H9 (cell line): Measurements from ENCODE around the gene MEIOSIN. TPM values are rescaled to one million over a fixed set of nuclear protein-coding genes. Genes with fewer than 3 reads are reported as not detected.

ENCODE experiments used
- DNase-seq: peaks from one replicate; pipeline ENCODE4 v3.0.0-alpha.2; 2017
- H2AFZ ChIP-seq: one replicate; pipeline ENCODE4 v1.6.1; 2013; ENCODE audit warnings: mild to moderate bottlenecking, low read length, control low read depth, moderate library complexity
- H2AK5ac ChIP-seq: 2 replicates; pipeline ENCODE4 v1.6.1; 2013; ENCODE audit warnings: low read length, control low read depth, mixed read lengths; ENCODE audit not compliant: insufficient read length
- H2BK120ac ChIP-seq: one replicate; pipeline ENCODE4 v1.6.1; 2013; ENCODE audit warnings: low read depth, mild to moderate bottlenecking, low read length, control low read depth, inconsistent platforms; ENCODE audit not compliant: poor library complexity, severe bottlenecking
- H2BK12ac ChIP-seq: 2 replicates; pipeline ENCODE4 v1.6.1; 2013; ENCODE audit warnings: low read length, control low read depth, mixed read lengths, low read depth; ENCODE audit not compliant: insufficient read length
- H2BK15ac ChIP-seq: 2 replicates; pipeline ENCODE4 v1.6.1; 2013; ENCODE audit warnings: low read depth, low read length, control low read depth
- H2BK20ac ChIP-seq: one replicate; pipeline ENCODE4 v1.6.1; 2013; ENCODE audit warnings: low read depth, mild to moderate bottlenecking, low read length, control low read depth, inconsistent platforms; ENCODE audit not compliant: poor library complexity, severe bottlenecking
- H2BK5ac ChIP-seq: 2 replicates; pipeline ENCODE4 v1.6.1; 2013; ENCODE audit warnings: low read length, control low read depth, mixed read lengths; ENCODE audit not compliant: insufficient read length
- H3K14ac ChIP-seq: 2 replicates; pipeline ENCODE4 v1.6.1; 2013; ENCODE audit warnings: low read length, control low read depth; ENCODE audit not compliant: insufficient read depth
- H3K18ac ChIP-seq: 2 replicates; pipeline ENCODE4 v1.6.1; 2013; ENCODE audit warnings: low read depth, mild to moderate bottlenecking, mixed read lengths, low read length, control low read depth; ENCODE audit not compliant: insufficient read length
- H3K23ac ChIP-seq: 2 replicates; pipeline ENCODE4 v1.6.1; 2013; ENCODE audit warnings: low read length, control low read depth, mixed read lengths, low read depth; ENCODE audit not compliant: insufficient read length
- H3K23me2 ChIP-seq: 2 replicates; pipeline ENCODE4 v1.6.1; 2013; ENCODE audit warnings: low read depth, mild to moderate bottlenecking, mixed read lengths, low read length, control low read depth; ENCODE audit not compliant: insufficient read length, poor library complexity, severe bottlenecking
- H3K27ac ChIP-seq: 2 replicates; pipeline ENCODE4 v1.5.1; 2013; ENCODE audit warnings: low read length, control low read depth, mixed read lengths, low read depth; ENCODE audit not compliant: insufficient read length
- H3K27me3 ChIP-seq: 2 replicates; pipeline ENCODE4 v1.6.1; 2013; ENCODE audit warnings: low read length, control low read depth, inconsistent platforms; ENCODE audit not compliant: insufficient read depth
- H3K4ac ChIP-seq: 2 replicates; pipeline ENCODE4 v1.6.1; 2013; ENCODE audit warnings: low read depth, mild to moderate bottlenecking, control low read depth, inconsistent platforms, low read length, moderate library complexity
- H3K4me1 ChIP-seq: 2 replicates; pipeline ENCODE4 v1.6.1; 2013; ENCODE audit warnings: low read length, control low read depth, inconsistent platforms; ENCODE audit not compliant: insufficient read depth
- H3K4me2 ChIP-seq: 2 replicates; pipeline ENCODE4 v1.6.1; 2013; ENCODE audit warnings: low read length, control low read depth, mixed read lengths; ENCODE audit not compliant: insufficient read length, insufficient read depth
- H3K56ac ChIP-seq: 2 replicates; pipeline ENCODE4 v1.6.1; 2013; ENCODE audit warnings: low read depth, mild to moderate bottlenecking, mixed read lengths, low read length, control low read depth; ENCODE audit not compliant: insufficient read length
- H3K79me1 ChIP-seq: 2 replicates; pipeline ENCODE4 v1.6.1; 2013; ENCODE audit warnings: low read depth, mild to moderate bottlenecking, moderate library complexity, low read length, control low read depth, inconsistent platforms; ENCODE audit not compliant: insufficient read depth, poor library complexity, severe bottlenecking
- H3K79me2 ChIP-seq: 2 replicates; pipeline ENCODE4 v1.6.1; 2013; ENCODE audit warnings: low read length, control low read depth, inconsistent platforms; ENCODE audit not compliant: insufficient read depth
- H3K9ac ChIP-seq: 2 replicates; pipeline ENCODE4 v1.6.1; 2013; ENCODE audit warnings: low read length, control low read depth, mixed read lengths; ENCODE audit not compliant: insufficient read length; ENCODE audit errors: extremely low read depth
- H3K9me3 ChIP-seq: one replicate; pipeline ENCODE4 v1.6.1; 2013; ENCODE audit warnings: low read depth, low read length, inconsistent platforms; ENCODE audit not compliant: control insufficient read depth
- H3T11ph ChIP-seq: one replicate; pipeline ENCODE4 v1.6.1; 2013; ENCODE audit warnings: mild to moderate bottlenecking, low read length, control low read depth, inconsistent platforms
- H4K20me1 ChIP-seq: one replicate; pipeline ENCODE4 v1.6.1; 2013; ENCODE audit not compliant: control insufficient read depth, insufficient read length, insufficient read depth
- H4K5ac ChIP-seq: 2 replicates; pipeline ENCODE4 v1.6.1; 2013; ENCODE audit warnings: low read depth, mild to moderate bottlenecking, mixed read lengths, low read length, control low read depth; ENCODE audit not compliant: insufficient read length
- H4K8ac ChIP-seq: replicated peaks from 2 replicates; pipeline ENCODE4 v1.6.1; 2013; ENCODE audit warnings: low read length, control low read depth, mixed read lengths, low read depth; ENCODE audit not compliant: insufficient read length
- H4K91ac ChIP-seq: 2 replicates; pipeline ENCODE4 v1.6.1; 2013; ENCODE audit warnings: low read depth, mild to moderate bottlenecking, moderate library complexity, mixed read lengths, low read length, control low read depth; ENCODE audit not compliant: insufficient read length
- H3K27ac Mint-ChIP-seq, 3 experiments: 2 replicates in 2 of 3; 3 replicates in 1 of 3; pipeline ENCODE4 v1.8.0; 2020 to 2021; ENCODE audit warnings: mixed read lengths in 3 of 3, mild to moderate bottlenecking in 1 of 3, moderate library complexity in 1 of 3
- H3K27me3 Mint-ChIP-seq: 2 replicates; pipeline ENCODE4 v1.8.0; 2021; ENCODE audit warnings: low read depth, mild to moderate bottlenecking, moderate library complexity, mixed read lengths
- H3K36me3 Mint-ChIP-seq, 3 experiments: 2 replicates in 2 of 3; 3 replicates in 1 of 3; pipeline ENCODE4 v1.8.0; 2020 to 2021; ENCODE audit warnings: low read depth in 3 of 3, mixed read lengths in 3 of 3; ENCODE audit not compliant: insufficient read depth in 1 of 3
- H3K4me1 Mint-ChIP-seq, 2 experiments: 2 replicates each; pipeline ENCODE4 v1.8.0; 2020; ENCODE audit warnings: mixed read lengths in 2 of 2
- H3K4me3 Mint-ChIP-seq, 2 experiments: 2 replicates in 1 of 2; 3 replicates in 1 of 2; pipeline ENCODE4 v1.8.0; 2020 to 2021; ENCODE audit warnings: mild to moderate bottlenecking in 2 of 2, mixed read lengths in 2 of 2, moderate library complexity in 1 of 2
- H3K9me3 Mint-ChIP-seq, 2 experiments: 2 replicates in 1 of 2; 3 replicates in 1 of 2; pipeline ENCODE4 v1.8.0; 2020; ENCODE audit warnings: mild to moderate bottlenecking in 2 of 2, mixed read lengths in 2 of 2, moderate library complexity in 1 of 2
- WGBS: extraction: QIAGEN DNeasy Blood & Tissue Kit; methylation state at CpG from one replicate; pipeline ENCODE4 v1.1.7; 2013; ENCODE audit warnings: missing lambda C conversion rate, low lambda C conversion rate, mixed read lengths; ENCODE audit not compliant: insufficient read length; ENCODE audit errors: extremely low coverage; 5-methylcytosine and 5-hydroxymethylcytosine counted together
- total RNA-seq: library from RNA; stranded (reverse); gene quantifications from 2 replicates; pipeline ENCODE4 v1.2.1, GENCODE V29; 2021
- TF ChIP-seq, protein P1 (sequence below): fragments of 200-600 bp; sonication (generic); conservative IDR thresholded peaks from 3 replicates; pipeline ENCODE4 v1.8.0; 2021; ENCODE audit warnings: antibody characterized with exemption, mild to moderate bottlenecking

MEIOSIN gene
- total RNA-seq, 1 experiment from 2014 or later = not detected

DNA sequence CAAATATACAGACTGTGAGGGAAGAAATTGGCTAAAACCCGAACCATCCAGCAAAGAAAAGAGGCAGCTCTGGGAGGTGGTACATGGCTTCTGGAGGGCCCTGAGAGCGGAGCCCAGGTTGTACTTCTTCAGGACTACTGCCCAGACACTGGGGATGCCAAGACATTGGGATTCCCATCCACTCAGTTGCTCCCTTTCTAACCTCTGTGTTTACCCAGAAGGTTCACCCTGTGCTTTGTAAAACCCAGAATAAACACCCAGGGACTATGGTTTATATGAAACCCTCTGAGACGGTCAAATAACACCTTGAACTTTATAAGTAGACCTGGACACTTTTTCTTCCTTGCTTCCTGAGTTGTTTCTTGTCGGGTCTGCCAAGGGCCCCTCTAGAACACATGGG is 9.7 kb downstream of the MEIOSIN start:
- DNase-seq = no peak
- H4K8ac ChIP-seq = no peak overlapping the region
- H3K56ac ChIP-seq = no peak overlapping the region
- H3K9ac ChIP-seq = no peak overlapping the region
- no peak overlapping the region for H2BK12ac ChIP-seq
- H3K9me3 Mint-ChIP-seq = no peaks in the 10 kb centered on the region
- no peaks in the 10 kb centered on the region for H3K23me2 ChIP-seq
- H2AK5ac ChIP-seq = no peak overlapping the region
- no peak overlapping the region for H4K5ac ChIP-seq
- H2BK15ac ChIP-seq = no peak overlapping the region
- H2AFZ ChIP-seq = no peak overlapping the region
- H3K14ac ChIP-seq = no peak overlapping the region
- H2BK20ac ChIP-seq = no peak overlapping the region
- H3K4me1 ChIP-seq = no peaks in the 10 kb centered on the region; the same call in 1 of the 2 replicates
- no peaks in the 10 kb centered on the region; the same call in 1 of the 2 replicates for H3K27me3 ChIP-seq
- H2BK5ac ChIP-seq = no peak overlapping the region
- H3T11ph ChIP-seq = no peak overlapping the region
- H3K79me1 ChIP-seq = no peaks in the 10 kb centered on the region
- H3K4me2 ChIP-seq = no peak overlapping the region
- no peak overlapping the region for H3K23ac ChIP-seq
- no peak overlapping the region for H3K4ac ChIP-seq
- WGBS = no CpG with 5 or more reads among the region's 4 CpGs
- H3K18ac ChIP-seq = no peak overlapping the region
- no peak overlapping the region for H3K4me3 Mint-ChIP-seq
- H3K79me2 ChIP-seq = no peaks in the 10 kb centered on the region
- H4K91ac ChIP-seq = no peak overlapping the region
- peaks cover 5 to 8% of the 10 kb centered on the region in 2 experiments for H3K4me1 Mint-ChIP-seq
- H3K36me3 Mint-ChIP-seq = no peaks in the 10 kb centered on the region
- TF ChIP-seq, protein P1, sequence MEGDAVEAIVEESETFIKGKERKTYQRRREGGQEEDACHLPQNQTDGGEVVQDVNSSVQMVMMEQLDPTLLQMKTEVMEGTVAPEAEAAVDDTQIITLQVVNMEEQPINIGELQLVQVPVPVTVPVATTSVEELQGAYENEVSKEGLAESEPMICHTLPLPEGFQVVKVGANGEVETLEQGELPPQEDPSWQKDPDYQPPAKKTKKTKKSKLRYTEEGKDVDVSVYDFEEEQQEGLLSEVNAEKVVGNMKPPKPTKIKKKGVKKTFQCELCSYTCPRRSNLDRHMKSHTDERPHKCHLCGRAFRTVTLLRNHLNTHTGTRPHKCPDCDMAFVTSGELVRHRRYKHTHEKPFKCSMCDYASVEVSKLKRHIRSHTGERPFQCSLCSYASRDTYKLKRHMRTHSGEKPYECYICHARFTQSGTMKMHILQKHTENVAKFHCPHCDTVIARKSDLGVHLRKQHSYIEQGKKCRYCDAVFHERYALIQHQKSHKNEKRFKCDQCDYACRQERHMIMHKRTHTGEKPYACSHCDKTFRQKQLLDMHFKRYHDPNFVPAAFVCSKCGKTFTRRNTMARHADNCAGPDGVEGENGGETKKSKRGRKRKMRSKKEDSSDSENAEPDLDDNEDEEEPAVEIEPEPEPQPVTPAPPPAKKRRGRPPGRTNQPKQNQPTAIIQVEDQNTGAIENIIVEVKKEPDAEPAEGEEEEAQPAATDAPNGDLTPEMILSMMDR = no peak
- no peaks in the 10 kb centered on the region for H3K9me3 ChIP-seq
- H3K27ac Mint-ChIP-seq = peak overlapping the region in 1 of 3 experiments; percentile 71; a peak in 1 of 7 replicates
- no peaks in the 10 kb centered on the region for H4K20me1 ChIP-seq
- H3K27me3 Mint-ChIP-seq = peaks cover 19% of the 10 kb centered on the region
- H3K27ac ChIP-seq = no peak overlapping the region
- no peak overlapping the region for H2BK120ac ChIP-seq
